Measurements from ENCODE around the gene FALEC.
A peak's percentile ranks its signal among the peaks of the same experiment; 100 is the strongest.
"Not testable (repeated sequence)": the region's sequence is repeated elsewhere in the genome, so short reads cannot be mapped to it uniquely, and the experiment has no call there.

FALEC gene

DNA sequence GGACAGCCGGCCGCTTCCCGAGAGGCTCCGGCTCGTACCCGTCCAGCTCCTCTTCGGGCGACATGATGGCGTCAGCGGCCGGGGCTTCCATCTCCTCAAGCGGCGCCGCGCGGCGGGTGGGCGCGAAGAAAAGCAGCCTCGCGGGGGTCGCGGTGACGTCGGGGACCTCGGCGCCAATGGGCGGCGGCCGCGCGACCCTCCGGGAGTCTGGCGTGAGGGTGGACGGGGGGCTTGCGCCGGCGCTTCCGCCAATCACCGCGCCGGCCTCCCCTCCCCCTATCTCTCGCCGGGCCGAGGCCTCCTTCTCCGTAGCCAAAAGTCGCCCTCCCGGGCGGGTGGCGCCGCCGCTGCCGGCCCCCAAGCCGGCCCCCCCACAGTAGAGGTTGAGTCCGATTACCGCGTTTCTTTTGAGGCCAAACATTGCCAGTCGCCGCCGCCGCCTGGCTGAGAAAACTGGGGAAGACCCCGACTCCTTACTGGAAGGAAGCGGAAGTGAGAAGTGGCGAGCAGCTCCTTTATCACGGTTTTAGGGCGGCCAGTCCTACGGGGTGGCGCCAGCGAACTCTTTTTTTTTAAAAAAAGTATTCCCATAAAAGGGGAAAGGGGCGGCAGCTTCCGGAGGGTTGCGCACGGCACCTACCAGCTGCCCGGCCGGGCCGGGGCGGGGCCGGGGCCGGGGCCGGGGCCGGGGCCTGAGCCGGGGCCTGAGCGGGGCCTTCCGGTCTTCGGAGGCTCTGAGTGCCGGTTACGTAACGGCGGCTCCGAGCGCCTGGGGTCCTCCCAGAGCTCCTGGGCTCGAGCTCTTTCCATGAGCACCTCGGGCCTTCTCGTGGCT is 63.8 kb downstream of the FALEC start, which contains the start of gene MCL1:
Gene MCL1, minus strand, starts transcription at position 501 of the 835 bp plus-strand sequence. Its CDS starts 80 bp downstream, at position 421.
- H3K36me3 ChIP-seq (ENCODE audit: low read depth): peaks cover 49% of the 10 kb centered on the region
- peaks cover 24% of the 10 kb centered on the region for H3K4me1 ChIP-seq (ENCODE audit: insufficient read depth, poor library complexity, severe bottlenecking)
- H3K27ac ChIP-seq (ENCODE audit: poor library complexity, severe bottlenecking): peak within 1 kb of the TSS; percentile 100
- TF ChIP-seq, protein P1, sequence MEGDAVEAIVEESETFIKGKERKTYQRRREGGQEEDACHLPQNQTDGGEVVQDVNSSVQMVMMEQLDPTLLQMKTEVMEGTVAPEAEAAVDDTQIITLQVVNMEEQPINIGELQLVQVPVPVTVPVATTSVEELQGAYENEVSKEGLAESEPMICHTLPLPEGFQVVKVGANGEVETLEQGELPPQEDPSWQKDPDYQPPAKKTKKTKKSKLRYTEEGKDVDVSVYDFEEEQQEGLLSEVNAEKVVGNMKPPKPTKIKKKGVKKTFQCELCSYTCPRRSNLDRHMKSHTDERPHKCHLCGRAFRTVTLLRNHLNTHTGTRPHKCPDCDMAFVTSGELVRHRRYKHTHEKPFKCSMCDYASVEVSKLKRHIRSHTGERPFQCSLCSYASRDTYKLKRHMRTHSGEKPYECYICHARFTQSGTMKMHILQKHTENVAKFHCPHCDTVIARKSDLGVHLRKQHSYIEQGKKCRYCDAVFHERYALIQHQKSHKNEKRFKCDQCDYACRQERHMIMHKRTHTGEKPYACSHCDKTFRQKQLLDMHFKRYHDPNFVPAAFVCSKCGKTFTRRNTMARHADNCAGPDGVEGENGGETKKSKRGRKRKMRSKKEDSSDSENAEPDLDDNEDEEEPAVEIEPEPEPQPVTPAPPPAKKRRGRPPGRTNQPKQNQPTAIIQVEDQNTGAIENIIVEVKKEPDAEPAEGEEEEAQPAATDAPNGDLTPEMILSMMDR (IDR thresholded peaks at IDR 0.05; ENCODE audit: poor library complexity, severe bottlenecking): no peak
- ATAC-seq (ENCODE audit: low read depth) (peak; percentile 88), DNase-seq (ENCODE audit: low spot score) (peak; percentile 92)
- H3K27me3 ChIP-seq (ENCODE audit: insufficient read depth, poor library complexity, severe bottlenecking): no peaks in the 10 kb centered on the region
- H3K9me3 ChIP-seq (ENCODE audit: severe bottlenecking): no peaks in the 10 kb centered on the region
- H3K4me3 ChIP-seq (ENCODE audit: severe bottlenecking): peak within 1 kb of the TSS; percentile 73

GRCh38 chr1:150579945-150580642 is 64.5 kb downstream of the FALEC start:
- TF ChIP-seq, protein P1 (IDR thresholded peaks at IDR 0.05; ENCODE audit: poor library complexity, severe bottlenecking): no peak
- H3K4me1 ChIP-seq (ENCODE audit: insufficient read depth, poor library complexity, severe bottlenecking): peaks cover 18% of the 10 kb centered on the region
- no peak for ATAC-seq (ENCODE audit: low read depth)
- H3K9me3 ChIP-seq (ENCODE audit: severe bottlenecking): no peaks in the 10 kb centered on the region
- no peak for DNase-seq (ENCODE audit: low spot score)
- H3K36me3 ChIP-seq (ENCODE audit: low read depth): peaks cover 41% of the 10 kb centered on the region
- no peaks in the 10 kb centered on the region for H3K27me3 ChIP-seq (ENCODE audit: insufficient read depth, poor library complexity, severe bottlenecking)
- H3K4me3 ChIP-seq (ENCODE audit: severe bottlenecking): peak overlapping the region; percentile 73
- H3K27ac ChIP-seq (ENCODE audit: poor library complexity, severe bottlenecking): peak overlapping the region; percentile 100

DNA sequence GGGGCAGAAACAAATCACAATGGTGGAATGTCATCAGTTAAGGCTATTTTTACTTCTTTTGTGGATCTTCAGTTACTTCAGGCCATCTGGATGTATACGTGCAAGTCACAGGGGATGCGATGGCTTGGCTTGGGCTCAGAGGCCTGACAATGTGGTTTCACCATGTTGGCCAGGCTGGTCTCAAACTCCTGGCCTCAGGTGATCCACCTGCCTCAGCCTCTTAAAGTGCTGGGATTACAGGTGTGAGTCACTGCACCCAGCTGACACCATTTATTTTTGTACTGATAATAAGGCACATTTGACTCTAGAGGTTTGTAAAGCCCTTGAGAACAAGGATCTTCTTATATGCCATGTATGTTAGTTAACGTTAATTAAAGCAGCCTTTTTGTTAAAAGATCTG is 65.4 kb downstream of the FALEC start:
- not testable (repeated sequence) for DNase-seq (ENCODE audit: low spot score); ATAC-seq (ENCODE audit: low read depth)
- peak overlapping the region; percentile 100 for H3K27ac ChIP-seq (ENCODE audit: poor library complexity, severe bottlenecking)

DNA sequence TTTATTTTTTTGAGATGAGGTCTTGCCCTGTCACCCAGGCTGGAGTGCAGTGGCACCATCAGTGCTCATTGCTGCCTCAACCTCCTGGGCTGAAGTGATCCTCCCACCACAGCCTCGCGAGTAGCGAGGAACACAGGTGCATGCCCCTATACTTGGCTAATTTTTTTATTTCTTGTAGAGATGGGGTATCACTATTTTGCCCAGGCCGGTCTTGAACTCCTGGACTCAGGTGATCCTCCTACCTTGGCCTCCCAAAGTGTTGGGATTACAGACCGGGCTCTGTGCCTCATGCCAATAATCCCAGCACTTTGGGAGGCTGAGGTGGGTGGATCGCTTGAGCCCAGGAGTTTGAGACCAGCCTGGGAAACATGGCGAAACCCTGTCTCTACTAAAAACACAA is 65.9 kb downstream of the FALEC start:
- DNase-seq (ENCODE audit: low spot score); H3K27me3 ChIP-seq (ENCODE audit: insufficient read depth, poor library complexity, severe bottlenecking); ATAC-seq (ENCODE audit: low read depth); H3K9me3 ChIP-seq (ENCODE audit: severe bottlenecking); H3K4me3 ChIP-seq (ENCODE audit: severe bottlenecking): not testable (repeated sequence)
- peak overlapping the region; percentile 100 for H3K27ac ChIP-seq (ENCODE audit: poor library complexity, severe bottlenecking)
- peaks cover 12% of the 10 kb centered on the region for H3K4me1 ChIP-seq (ENCODE audit: insufficient read depth, poor library complexity, severe bottlenecking)
- peaks cover 28% of the 10 kb centered on the region for H3K36me3 ChIP-seq (ENCODE audit: low read depth)

More for the DNA sequence above, 65.4 kb downstream of the FALEC start:
- not testable (repeated sequence) for H3K9me3 ChIP-seq (ENCODE audit: severe bottlenecking); H3K27me3 ChIP-seq (ENCODE audit: insufficient read depth, poor library complexity, severe bottlenecking); H3K4me3 ChIP-seq (ENCODE audit: severe bottlenecking)
- Histone ChIP-seq H3K36me3 (ENCODE audit: low read depth) (peaks cover 33% of the 10 kb centered on the region), H3K4me1 (ENCODE audit: insufficient read depth, poor library complexity, severe bottlenecking) (peaks cover 12% of the 10 kb centered on the region)

GRCh38 chr1:150581962-150582361 is 66.4 kb downstream of the FALEC start:
- not testable (repeated sequence) for H3K9me3 ChIP-seq (ENCODE audit: severe bottlenecking); H3K4me3 ChIP-seq (ENCODE audit: severe bottlenecking); H3K27ac ChIP-seq (ENCODE audit: poor library complexity, severe bottlenecking); H3K27me3 ChIP-seq (ENCODE audit: insufficient read depth, poor library complexity, severe bottlenecking); ATAC-seq (ENCODE audit: low read depth); DNase-seq (ENCODE audit: low spot score)
- H3K4me1 ChIP-seq (ENCODE audit: insufficient read depth, poor library complexity, severe bottlenecking): peaks cover 12% of the 10 kb centered on the region
- peaks cover 23% of the 10 kb centered on the region for H3K36me3 ChIP-seq (ENCODE audit: low read depth)

DNA sequence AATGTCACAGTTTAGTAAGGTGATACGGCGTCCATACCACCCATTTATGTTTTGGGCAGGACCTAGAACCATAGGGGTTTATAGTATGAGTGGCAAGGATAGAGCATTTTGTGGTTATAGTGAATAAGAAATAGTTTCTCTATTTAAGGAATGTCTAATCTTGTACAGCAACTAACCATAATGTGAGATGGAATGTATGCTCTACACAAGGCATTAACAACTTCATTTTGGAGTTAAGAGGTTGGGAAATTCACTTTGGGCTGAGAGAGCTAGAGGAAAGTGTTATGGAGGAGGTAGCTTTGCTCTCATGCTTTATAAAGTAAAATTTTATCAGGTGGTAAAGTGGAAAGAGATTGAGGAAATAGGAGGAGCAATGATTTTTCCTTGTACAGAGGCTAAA is 66.8 kb downstream of the FALEC start:
- peaks cover 12% of the 10 kb centered on the region for H3K4me1 ChIP-seq (ENCODE audit: insufficient read depth, poor library complexity, severe bottlenecking)
- H3K36me3 ChIP-seq (ENCODE audit: low read depth): peaks cover 19% of the 10 kb centered on the region
- no peaks in the 10 kb centered on the region for H3K9me3 ChIP-seq (ENCODE audit: severe bottlenecking)
- H3K4me3 ChIP-seq (ENCODE audit: severe bottlenecking): no peak overlapping the region
- no peak overlapping the region for H3K27ac ChIP-seq (ENCODE audit: poor library complexity, severe bottlenecking)
- TF ChIP-seq, protein P1 (IDR thresholded peaks at IDR 0.05; ENCODE audit: poor library complexity, severe bottlenecking): no peak
- no peak for ATAC-seq (ENCODE audit: low read depth)
- DNase-seq (ENCODE audit: low spot score): no peak
- H3K27me3 ChIP-seq (ENCODE audit: insufficient read depth, poor library complexity, severe bottlenecking): no peaks in the 10 kb centered on the region
